K562 (cell line): Measurements from ENCODE around the gene GBX1. TPM values are rescaled to one million over a fixed set of nuclear protein-coding genes. Genes with fewer than 3 reads are reported as not detected.

Experiments
- CBX3 ChIP-seq, 2 experiments: IDR thresholded peaks; 1 replicate in 1 of 2; 2 replicates in 1 of 2; pipeline ENCODE4 v1.6.1; 2012; ENCODE audit warnings: inconsistent platforms in 2 of 2, low read length in 2 of 2, borderline replicate concordance in 1 of 2, control low read depth in 1 of 2
- HNRNPL ChIP-seq: fragments of 200-400 bp; formaldehyde crosslinking; IDR thresholded peaks from 2 replicates; pipeline ENCODE4 v1.6.1; 2017; ENCODE audit warnings: low read depth, mild to moderate bottlenecking, low read length
- PHF21A ChIP-seq: fragments of 450-650 bp; IDR thresholded peaks from 2 replicates; pipeline ENCODE4 v1.6.1; 2017; ENCODE audit warnings: low read depth, borderline replicate concordance
- PHF8 ChIP-seq: fragments of 200-600 bp; sonication (generic); IDR thresholded peaks from 2 replicates; pipeline ENCODE4 v1.6.1; 2012; ENCODE audit warnings: mixed run types, mild to moderate bottlenecking, inconsistent platforms, low read length, moderate library complexity, borderline replicate concordance
- RHOXF2B ChIP-seq: fragments of 250-450 bp; sonication (Bioruptor Pico); conservative IDR thresholded peaks from 2 replicates; pipeline ENCODE4 v1.5.1; 2021
- TRIM28 ChIP-seq: fragments of 450-650 bp; IDR thresholded peaks from 2 replicates; pipeline ENCODE4 v1.6.1; 2017
- U2AF1 ChIP-seq: fragments of 200-400 bp; formaldehyde crosslinking; optimal IDR thresholded peaks from 2 replicates; pipeline ENCODE3; 2017; ENCODE audit warnings: mild to moderate bottlenecking, low read depth, low read length, moderate library complexity
- ZFX ChIP-seq: sonication (generic); formaldehyde crosslinking; IDR thresholded peaks from 2 replicates; pipeline ENCODE4 v1.8.0; 2022; ENCODE audit warnings: mild to moderate bottlenecking, missing genetic modification reagents, moderate library complexity
- ZNF766 ChIP-seq: fragments of 200-800 bp; sonication (Bioruptor generic); conservative IDR thresholded peaks from 2 replicates; pipeline ENCODE4 v1.6.1; 2016; ENCODE audit warnings: missing genetic modification characterization, missing compliant biosample characterization
- polyA plus RNA-seq, 8 experiments: library from polyadenylated mRNA; depleted of rRNA in 4 of 8; stranded (reverse) in 5 of 8; unstranded in 3 of 8; fragments of >200 nt; fragmentation: Nextera tagmentation in 2 of 8; fragmentation: Illumina TruSeq in 1 of 8; extraction: Ambion mirVana in 2 of 8; extraction: Trizol in 1 of 8; gene quantifications; 2 replicates each; pipeline versions ENCODE4 v1.2.1 to v1.2.3, GENCODE V29; 2011 to 2014; ENCODE audit warnings: inconsistent platforms in 1 of 8, missing spikeins in 1 of 8
- total RNA-seq, 7 experiments: library from RNA; depleted of rRNA in 6 of 7; stranded (reverse); fragments of >200 nt in 6 of 7; fragmentation: Illumina TruSeq in 2 of 7; extraction: Trizol in 2 of 7; gene quantifications; 2 replicates each; pipeline versions ENCODE4 v1.2.1 to v1.2.3, GENCODE V29; 2011 to 2021; ENCODE audit warnings: low replicate concordance in 1 of 7
- TF ChIP-seq, protein P1 (sequence below): sonication (generic); formaldehyde crosslinking; IDR thresholded peaks from 2 replicates; pipeline ENCODE4 v1.8.0; 2023; ENCODE audit warnings: mild to moderate bottlenecking, missing genetic modification reagents
- TF ChIP-seq, protein P2 (sequence below): sonication (generic); formaldehyde crosslinking; IDR thresholded peaks from 2 replicates; pipeline ENCODE4 v1.4.0; 2020; ENCODE audit warnings: mild to moderate bottlenecking, missing genetic modification reagents
- TF ChIP-seq, protein P3 (sequence below): sonication (generic); formaldehyde crosslinking; IDR thresholded peaks from 2 replicates; pipeline ENCODE4 v1.8.0; 2022; ENCODE audit warnings: mild to moderate bottlenecking, missing genetic modification reagents
- TF ChIP-seq, protein P4 (sequence below): fragments of 250-450 bp; sonication (Bioruptor Pico); IDR thresholded peaks from 2 replicates; pipeline ENCODE4 v1.5.1; 2021; ENCODE audit warnings: mild to moderate bottlenecking
- TF ChIP-seq, protein P5 (sequence below): sonication (generic); formaldehyde crosslinking; IDR thresholded peaks from 2 replicates; pipeline ENCODE4 v1.9.0; 2022; ENCODE audit warnings: mild to moderate bottlenecking, missing genetic modification reagents
- TF ChIP-seq, protein P6 (sequence below): fragments of 150-350 bp; conservative IDR thresholded peaks from 2 replicates; pipeline ENCODE4 v1.6.1; 2014; ENCODE audit warnings: low read length

GBX1 gene
- total and polyA plus RNA-seq, 9 of the 15 experiments (the other 6 are each of a cell fraction or from before 2014, with no cell fraction given) = not detected

DNA sequence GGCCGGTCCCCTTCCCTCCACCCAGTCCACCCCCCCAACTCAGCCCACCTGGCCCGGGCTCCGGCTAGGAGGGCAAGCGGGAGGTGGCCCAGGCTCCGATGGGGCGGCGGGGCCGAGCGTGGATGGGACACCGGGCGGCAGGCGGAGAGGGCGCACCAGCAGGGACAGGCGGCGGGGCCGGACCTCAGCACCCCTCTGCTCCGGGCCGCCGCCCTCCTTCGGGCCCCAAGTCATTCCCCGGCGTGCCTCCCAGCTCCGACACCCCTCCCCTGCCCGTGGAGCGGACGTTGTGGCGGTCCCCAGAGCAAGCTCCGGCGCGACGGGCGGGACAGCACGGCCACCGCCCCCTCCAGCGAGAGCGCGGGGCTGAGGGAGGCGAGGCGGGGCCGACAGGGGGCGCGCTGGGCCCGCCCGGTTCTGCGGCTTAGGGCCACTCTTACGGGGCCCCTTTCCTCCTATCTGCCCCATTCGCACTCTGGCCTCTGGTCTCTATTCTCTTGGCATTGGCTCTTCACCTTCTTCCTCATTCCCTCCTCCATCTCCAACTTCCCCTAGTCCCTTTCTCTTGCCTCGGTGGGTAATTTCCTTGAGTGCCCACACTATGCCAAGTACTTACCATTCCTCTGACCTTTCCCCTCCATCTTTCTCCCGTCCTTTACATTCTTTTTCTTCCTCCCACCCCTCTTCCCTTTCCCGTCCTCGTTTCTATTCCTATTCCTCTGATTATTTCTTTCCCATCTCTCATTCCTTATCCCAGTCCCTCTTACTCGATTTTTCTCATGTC is 701 bp upstream of the GBX1 start (continued):
- TF ChIP-seq, protein P1, sequence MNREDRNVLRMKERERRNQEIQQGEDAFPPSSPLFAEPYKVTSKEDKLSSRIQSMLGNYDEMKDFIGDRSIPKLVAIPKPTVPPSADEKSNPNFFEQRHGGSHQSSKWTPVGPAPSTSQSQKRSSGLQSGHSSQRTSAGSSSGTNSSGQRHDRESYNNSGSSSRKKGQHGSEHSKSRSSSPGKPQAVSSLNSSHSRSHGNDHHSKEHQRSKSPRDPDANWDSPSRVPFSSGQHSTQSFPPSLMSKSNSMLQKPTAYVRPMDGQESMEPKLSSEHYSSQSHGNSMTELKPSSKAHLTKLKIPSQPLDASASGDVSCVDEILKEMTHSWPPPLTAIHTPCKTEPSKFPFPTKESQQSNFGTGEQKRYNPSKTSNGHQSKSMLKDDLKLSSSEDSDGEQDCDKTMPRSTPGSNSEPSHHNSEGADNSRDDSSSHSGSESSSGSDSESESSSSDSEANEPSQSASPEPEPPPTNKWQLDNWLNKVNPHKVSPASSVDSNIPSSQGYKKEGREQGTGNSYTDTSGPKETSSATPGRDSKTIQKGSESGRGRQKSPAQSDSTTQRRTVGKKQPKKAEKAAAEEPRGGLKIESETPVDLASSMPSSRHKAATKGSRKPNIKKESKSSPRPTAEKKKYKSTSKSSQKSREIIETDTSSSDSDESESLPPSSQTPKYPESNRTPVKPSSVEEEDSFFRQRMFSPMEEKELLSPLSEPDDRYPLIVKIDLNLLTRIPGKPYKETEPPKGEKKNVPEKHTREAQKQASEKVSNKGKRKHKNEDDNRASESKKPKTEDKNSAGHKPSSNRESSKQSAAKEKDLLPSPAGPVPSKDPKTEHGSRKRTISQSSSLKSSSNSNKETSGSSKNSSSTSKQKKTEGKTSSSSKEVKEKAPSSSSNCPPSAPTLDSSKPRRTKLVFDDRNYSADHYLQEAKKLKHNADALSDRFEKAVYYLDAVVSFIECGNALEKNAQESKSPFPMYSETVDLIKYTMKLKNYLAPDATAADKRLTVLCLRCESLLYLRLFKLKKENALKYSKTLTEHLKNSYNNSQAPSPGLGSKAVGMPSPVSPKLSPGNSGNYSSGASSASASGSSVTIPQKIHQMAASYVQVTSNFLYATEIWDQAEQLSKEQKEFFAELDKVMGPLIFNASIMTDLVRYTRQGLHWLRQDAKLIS (CRISPR knock-in tag) = no peak
- TF ChIP-seq CBX3 (IDR thresholded peaks at IDR 0.05; ENCODE audit: borderline replicate concordance in 1 of 2, low read length in 2 of 2) = 0 out of 3 replicates have a peak, but pooled peaks of 1 of the 2 experiments have one; percentile 13
- TF ChIP-seq TRIM28 = no peak
- TF ChIP-seq PHF8 = no peak
- TF ChIP-seq PHF21A = no peak; the same call in 1 of the 2 replicates
- peak; percentile 81 for TF ChIP-seq U2AF1
- TF ChIP-seq, protein P2, sequence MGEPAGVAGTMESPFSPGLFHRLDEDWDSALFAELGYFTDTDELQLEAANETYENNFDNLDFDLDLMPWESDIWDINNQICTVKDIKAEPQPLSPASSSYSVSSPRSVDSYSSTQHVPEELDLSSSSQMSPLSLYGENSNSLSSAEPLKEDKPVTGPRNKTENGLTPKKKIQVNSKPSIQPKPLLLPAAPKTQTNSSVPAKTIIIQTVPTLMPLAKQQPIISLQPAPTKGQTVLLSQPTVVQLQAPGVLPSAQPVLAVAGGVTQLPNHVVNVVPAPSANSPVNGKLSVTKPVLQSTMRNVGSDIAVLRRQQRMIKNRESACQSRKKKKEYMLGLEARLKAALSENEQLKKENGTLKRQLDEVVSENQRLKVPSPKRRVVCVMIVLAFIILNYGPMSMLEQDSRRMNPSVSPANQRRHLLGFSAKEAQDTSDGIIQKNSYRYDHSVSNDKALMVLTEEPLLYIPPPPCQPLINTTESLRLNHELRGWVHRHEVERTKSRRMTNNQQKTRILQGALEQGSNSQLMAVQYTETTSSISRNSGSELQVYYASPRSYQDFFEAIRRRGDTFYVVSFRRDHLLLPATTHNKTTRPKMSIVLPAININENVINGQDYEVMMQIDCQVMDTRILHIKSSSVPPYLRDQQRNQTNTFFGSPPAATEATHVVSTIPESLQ (CRISPR knock-in tag) = no peak
- TF ChIP-seq RHOXF2B = no peak
- TF ChIP-seq ZFX (CRISPR knock-in tag) = no peak
- TF ChIP-seq ZNF766 (CRISPR knock-in tag) = no peak
- TF ChIP-seq, protein P3, sequence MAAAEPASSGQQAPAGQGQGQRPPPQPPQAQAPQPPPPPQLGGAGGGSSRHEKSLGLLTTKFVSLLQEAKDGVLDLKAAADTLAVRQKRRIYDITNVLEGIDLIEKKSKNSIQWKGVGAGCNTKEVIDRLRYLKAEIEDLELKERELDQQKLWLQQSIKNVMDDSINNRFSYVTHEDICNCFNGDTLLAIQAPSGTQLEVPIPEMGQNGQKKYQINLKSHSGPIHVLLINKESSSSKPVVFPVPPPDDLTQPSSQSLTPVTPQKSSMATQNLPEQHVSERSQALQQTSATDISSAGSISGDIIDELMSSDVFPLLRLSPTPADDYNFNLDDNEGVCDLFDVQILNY (CRISPR knock-in tag) = no peak
- TF ChIP-seq, protein P4, sequence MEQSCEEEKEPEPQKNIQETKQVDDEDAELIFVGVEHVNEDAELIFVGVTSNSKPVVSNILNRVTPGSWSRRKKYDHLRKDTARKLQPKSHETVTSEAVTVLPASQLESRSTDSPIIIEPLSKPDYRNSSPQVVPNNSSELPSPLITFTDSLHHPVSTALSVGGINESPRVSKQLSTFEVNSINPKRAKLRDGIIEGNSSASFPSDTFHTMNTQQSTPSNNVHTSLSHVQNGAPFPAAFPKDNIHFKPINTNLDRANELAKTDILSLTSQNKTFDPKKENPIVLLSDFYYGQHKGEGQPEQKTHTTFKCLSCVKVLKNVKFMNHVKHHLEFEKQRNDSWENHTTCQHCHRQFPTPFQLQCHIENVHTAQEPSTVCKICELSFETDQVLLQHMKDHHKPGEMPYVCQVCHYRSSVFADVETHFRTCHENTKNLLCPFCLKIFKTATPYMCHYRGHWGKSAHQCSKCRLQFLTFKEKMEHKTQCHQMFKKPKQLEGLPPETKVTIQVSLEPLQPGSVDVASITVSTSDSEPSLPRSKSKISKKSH (CRISPR knock-in tag) = no peak
- TF ChIP-seq HNRNPL = peak; percentile 68; the same call in 1 of the 2 replicates
- TF ChIP-seq, protein P5, sequence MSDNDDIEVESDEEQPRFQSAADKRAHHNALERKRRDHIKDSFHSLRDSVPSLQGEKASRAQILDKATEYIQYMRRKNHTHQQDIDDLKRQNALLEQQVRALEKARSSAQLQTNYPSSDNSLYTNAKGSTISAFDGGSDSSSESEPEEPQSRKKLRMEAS (CRISPR knock-in tag) = peak; percentile 54
- TF ChIP-seq, protein P6, sequence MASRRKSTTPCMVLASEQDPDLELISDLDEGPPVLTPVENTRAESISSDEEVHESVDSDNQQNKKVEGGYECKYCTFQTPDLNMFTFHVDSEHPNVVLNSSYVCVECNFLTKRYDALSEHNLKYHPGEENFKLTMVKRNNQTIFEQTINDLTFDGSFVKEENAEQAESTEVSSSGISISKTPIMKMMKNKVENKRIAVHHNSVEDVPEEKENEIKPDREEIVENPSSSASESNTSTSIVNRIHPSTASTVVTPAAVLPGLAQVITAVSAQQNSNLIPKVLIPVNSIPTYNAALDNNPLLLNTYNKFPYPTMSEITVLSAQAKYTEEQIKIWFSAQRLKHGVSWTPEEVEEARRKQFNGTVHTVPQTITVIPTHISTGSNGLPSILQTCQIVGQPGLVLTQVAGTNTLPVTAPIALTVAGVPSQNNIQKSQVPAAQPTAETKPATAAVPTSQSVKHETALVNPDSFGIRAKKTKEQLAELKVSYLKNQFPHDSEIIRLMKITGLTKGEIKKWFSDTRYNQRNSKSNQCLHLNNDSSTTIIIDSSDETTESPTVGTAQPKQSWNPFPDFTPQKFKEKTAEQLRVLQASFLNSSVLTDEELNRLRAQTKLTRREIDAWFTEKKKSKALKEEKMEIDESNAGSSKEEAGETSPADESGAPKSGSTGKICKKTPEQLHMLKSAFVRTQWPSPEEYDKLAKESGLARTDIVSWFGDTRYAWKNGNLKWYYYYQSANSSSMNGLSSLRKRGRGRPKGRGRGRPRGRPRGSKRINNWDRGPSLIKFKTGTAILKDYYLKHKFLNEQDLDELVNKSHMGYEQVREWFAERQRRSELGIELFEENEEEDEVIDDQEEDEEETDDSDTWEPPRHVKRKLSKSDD = no peak
